ENCODE data around the gene ZNF230. TPM values are rescaled to one million over a fixed set of nuclear protein-coding genes. Genes with fewer than 3 reads are reported as not detected.

ZNF230 gene
- total RNA-seq, 1 experiment from 2014 or later = 2.9 TPM

- Histone ChIP-seq H3K4me1 (ENCODE audit: low read length) (no peaks in the 10 kb centered on the region), H3K9ac (ENCODE audit: low read length) (no peak within 1 kb of the TSS), H3K79me2 (ENCODE audit: low read length) (no peaks in the 10 kb centered on the region), H3K9me2 (replicated peaks; ENCODE audit: insufficient read depth, low read length) (no peaks in the 10 kb centered on the region), H4K20me1 (ENCODE audit: insufficient read depth, low read depth, low read length) (no peaks in the 10 kb centered on the region), H3K27ac (ENCODE audit: low read length) (no peak within 1 kb of the TSS), H3K9me3 (ENCODE audit: low read length) (no peaks in the 10 kb centered on the region), H3K4me2 (ENCODE audit: low read depth, low read length, poor library complexity, severe bottlenecking) (no peak within 1 kb of the TSS), H3K4me3 (ENCODE audit: low read length) (no peak within 1 kb of the TSS), H3K27me3 (ENCODE audit: low read length) (no peaks in the 10 kb centered on the region), H3K36me3 (ENCODE audit: insufficient read depth, low read length) (no peaks in the 10 kb centered on the region), H2AFZ (ENCODE audit: low read length) (no peak within 1 kb of the TSS)
- DNase-seq = no peak
These were observed 49.1 kb downstream of the ZNF230 start, which contains the start of gene ZNF223 for GRCh38 chr19:44051650-44052402. Gene ZNF223 (plus strand): TSS chr19:44052036. CDS start chr19:44055177, 3,141 bp downstream.

DNA sequence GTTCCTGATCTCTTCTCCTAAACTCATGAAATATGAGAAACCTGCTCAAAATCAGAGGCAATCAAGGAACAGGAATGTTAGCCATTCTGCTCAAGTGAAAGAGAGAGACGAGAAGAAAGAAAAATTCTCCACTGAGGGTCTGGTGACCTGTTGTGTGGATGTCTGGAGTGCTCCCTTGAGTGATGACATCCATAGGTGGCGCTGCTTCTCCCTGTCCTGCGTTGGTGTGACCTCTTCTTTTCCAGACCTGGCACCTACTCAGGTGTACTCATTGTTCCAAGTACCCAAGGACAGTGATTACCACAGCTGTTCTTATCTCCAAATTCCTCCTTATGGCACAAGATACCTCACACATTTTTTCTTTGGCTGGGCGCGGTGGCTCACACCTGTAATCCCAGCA lies 53.1 kb downstream of the ZNF230 start:
- Histone ChIP-seq H3K4me2 (ENCODE audit: low read depth, low read length, poor library complexity, severe bottlenecking) (no peak overlapping the region), H4K20me1 (ENCODE audit: insufficient read depth, low read depth, low read length) (no peaks in the 10 kb centered on the region), H3K27ac (ENCODE audit: low read length) (no peak overlapping the region), H3K4me3 (ENCODE audit: low read length) (no peak overlapping the region), H3K79me2 (ENCODE audit: low read length) (no peaks in the 10 kb centered on the region), H3K27me3 (ENCODE audit: low read length) (no peaks in the 10 kb centered on the region), H3K36me3 (ENCODE audit: insufficient read depth, low read length) (no peaks in the 10 kb centered on the region), H2AFZ (ENCODE audit: low read length) (no peak overlapping the region), H3K9ac (ENCODE audit: low read length) (no peak overlapping the region), H3K9me2 (replicated peaks; ENCODE audit: insufficient read depth, low read length) (no peaks in the 10 kb centered on the region), H3K4me1 (ENCODE audit: low read length) (no peaks in the 10 kb centered on the region), H3K9me3 (ENCODE audit: low read length) (no peaks in the 10 kb centered on the region)
- no peak for DNase-seq

- Histone ChIP-seq H3K9me2 (replicated peaks; ENCODE audit: insufficient read depth, low read length) (no peaks in the 10 kb centered on the region), H3K27ac (ENCODE audit: low read length) (no peak overlapping the region), H3K36me3 (ENCODE audit: insufficient read depth, low read length) (no peaks in the 10 kb centered on the region), H3K27me3 (ENCODE audit: low read length) (no peaks in the 10 kb centered on the region), H3K4me1 (ENCODE audit: low read length) (no peaks in the 10 kb centered on the region), H3K9me3 (ENCODE audit: low read length) (no peaks in the 10 kb centered on the region), H4K20me1 (ENCODE audit: insufficient read depth, low read depth, low read length) (no peaks in the 10 kb centered on the region), H3K4me3 (ENCODE audit: low read length) (no peak overlapping the region), H2AFZ (ENCODE audit: low read length) (no peak overlapping the region), H3K79me2 (ENCODE audit: low read length) (no peaks in the 10 kb centered on the region), H3K9ac (ENCODE audit: low read length) (no peak overlapping the region), H3K4me2 (ENCODE audit: low read depth, low read length, poor library complexity, severe bottlenecking) (no peak overlapping the region)
- no peak for DNase-seq
These were observed 56.5 kb downstream of the ZNF230 start for GRCh38 chr19:44059229-44059628.

DNA sequence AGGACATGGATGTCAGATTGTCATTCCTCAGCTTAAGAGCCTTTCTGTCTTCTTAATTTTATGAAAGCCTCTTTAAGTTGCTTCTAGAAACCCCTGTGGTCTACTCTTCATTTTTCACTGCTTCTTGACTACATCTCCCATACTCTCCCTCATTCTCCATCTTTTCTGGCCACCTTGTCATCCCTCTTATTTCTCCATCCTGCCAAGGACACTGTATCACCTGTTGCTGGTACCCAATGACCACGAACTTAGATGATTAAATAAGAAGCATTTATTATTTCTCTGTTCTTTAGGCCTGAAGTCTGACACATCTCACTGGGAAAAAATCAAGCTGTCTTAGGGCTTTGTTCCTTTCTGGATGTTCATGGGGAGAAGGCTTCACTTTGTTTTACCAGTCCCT lies 58.3 kb downstream of the ZNF230 start:
- H3K4me1 ChIP-seq (ENCODE audit: low read length) = no peaks in the 10 kb centered on the region
- no peak overlapping the region for H3K4me2 ChIP-seq (ENCODE audit: low read depth, low read length, poor library complexity, severe bottlenecking)
- H3K4me3 ChIP-seq (ENCODE audit: low read length) = no peak overlapping the region
- H4K20me1 ChIP-seq (ENCODE audit: insufficient read depth, low read depth, low read length) = no peaks in the 10 kb centered on the region
- no peaks in the 10 kb centered on the region for H3K79me2 ChIP-seq (ENCODE audit: low read length)
- H3K36me3 ChIP-seq (ENCODE audit: insufficient read depth, low read length) = no peaks in the 10 kb centered on the region
- H2AFZ ChIP-seq (ENCODE audit: low read length) = no peak overlapping the region
- H3K9ac ChIP-seq (ENCODE audit: low read length) = no peak overlapping the region
- DNase-seq = no peak
- peaks cover 4% of the 10 kb centered on the region for H3K9me3 ChIP-seq (ENCODE audit: low read length)
- no peaks in the 10 kb centered on the region for H3K9me2 ChIP-seq (replicated peaks; ENCODE audit: insufficient read depth, low read length)
- H3K27me3 ChIP-seq (ENCODE audit: low read length) = no peaks in the 10 kb centered on the region
- H3K27ac ChIP-seq (ENCODE audit: low read length) = no peak overlapping the region

Small RNA genes lying within 50 kb of the gene (small RNA-seq; reads per million reads assigned to genes)
- not detected for gene AC006213.5

Other genes starting within 250 kb of the ZNF230 start
- 11.0 and 27.8 TPM in 2 replicates for gene SMG9, start 248.0 kb upstream of the ZNF230 start, total RNA-seq (2014; rRNA removed; shearing (Covaris generic); ENCODE audit: low replicate concordance)
- gene KCNN4, start 222.0 kb upstream of the ZNF230 start, total RNA-seq (2014; rRNA removed; shearing (Covaris generic); ENCODE audit: low replicate concordance) = 0.32 TPM in 1 of 2 replicates, not detected in the other
- not detected in 2 replicates for gene LYPD5, start 200.5 kb upstream of the ZNF230 start, total RNA-seq (2014; rRNA removed; shearing (Covaris generic); ENCODE audit: low replicate concordance)
- 14.4 and 18.5 TPM in 2 replicates for gene ZNF283, start 175.6 kb upstream of the ZNF230 start, total RNA-seq (2014; rRNA removed; shearing (Covaris generic); ENCODE audit: low replicate concordance)
- gene ZNF404, start 119.0 kb upstream of the ZNF230 start, total RNA-seq (2014; rRNA removed; shearing (Covaris generic); ENCODE audit: low replicate concordance) = 0.22 and 2.6 TPM in 2 replicates
- gene ZNF45, start 67.7 kb upstream of the ZNF230 start, total RNA-seq (2014; rRNA removed; shearing (Covaris generic); ENCODE audit: low replicate concordance) = 17.5 and 21.7 TPM in 2 replicates
- 0.19 TPM in 1 of 2 replicates, not detected in the other for gene ZNF221, start 51.7 kb upstream of the ZNF230 start, total RNA-seq (2014; rRNA removed; shearing (Covaris generic); ENCODE audit: low replicate concordance)
- not detected in 2 replicates for gene ZNF155, start 18.8 kb upstream of the ZNF230 start, total RNA-seq (2014; rRNA removed; shearing (Covaris generic); ENCODE audit: low replicate concordance)
- 1.6 and 1.7 TPM in 2 replicates for gene ZNF222, start 22.4 kb downstream of the ZNF230 start, total RNA-seq (2014; rRNA removed; shearing (Covaris generic); ENCODE audit: low replicate concordance)
- gene ZNF223, start 49.1 kb downstream of the ZNF230 start, total RNA-seq (2014; rRNA removed; shearing (Covaris generic); ENCODE audit: low replicate concordance) = 0.65 TPM in 1 of 2 replicates, not detected in the other
- gene ZNF284, start 69.2 kb downstream of the ZNF230 start, total RNA-seq (2014; rRNA removed; shearing (Covaris generic); ENCODE audit: low replicate concordance) = not detected in 2 replicates
- gene ZNF224, start 91.4 kb downstream of the ZNF230 start, total RNA-seq (2014; rRNA removed; shearing (Covaris generic); ENCODE audit: low replicate concordance) = 25.3 and 56.1 TPM in 2 replicates
- 5.1 and 5.2 TPM in 2 replicates for gene ZNF225, start 110.4 kb downstream of the ZNF230 start, total RNA-seq (2014; rRNA removed; shearing (Covaris generic); ENCODE audit: low replicate concordance)
- gene ZNF234, start 138.6 kb downstream of the ZNF230 start, total RNA-seq (2014; rRNA removed; shearing (Covaris generic); ENCODE audit: low replicate concordance) = 2.0 and 3.0 TPM in 2 replicates
- gene ZNF226, start 162.1 kb downstream of the ZNF230 start, total RNA-seq (2014; rRNA removed; shearing (Covaris generic); ENCODE audit: low replicate concordance) = 10.7 and 26.6 TPM in 2 replicates
- 28.4 and 29.5 TPM in 2 replicates for gene ZNF227, start 209.6 kb downstream of the ZNF230 start, total RNA-seq (2014; rRNA removed; shearing (Covaris generic); ENCODE audit: low replicate concordance)